ENCODE data around the gene SCAPER.
"Not testable (repeated sequence)": the region's sequence is repeated elsewhere in the genome, so short reads cannot be mapped to it uniquely, and the experiment has no call there.

Gene SCAPER

GRCh38 chr15:76440441-76440840, 464.7 kb downstream of the SCAPER start:
- no peak for TF ChIP-seq CTCF (IDR thresholded peaks at IDR 0.05; ENCODE audit: low read depth, low read length, missing control alignments)
- no peak for DNase-seq (ENCODE audit: low read depth)
- no peak overlapping the region for H3K4me3 ChIP-seq (ENCODE audit: low read depth, low read length)

- no peak overlapping the region for H3K4me3 ChIP-seq (ENCODE audit: low read depth, low read length)
- DNase-seq (ENCODE audit: low read depth), result no peak
- TF ChIP-seq CTCF (IDR thresholded peaks at IDR 0.05; ENCODE audit: low read depth, low read length, missing control alignments), result no peak
These were observed 465.6 kb downstream of the SCAPER start for GRCh38 chr15:76439542-76439941.

- TF ChIP-seq CTCF (IDR thresholded peaks at IDR 0.05; ENCODE audit: low read depth, low read length, missing control alignments), result no peak
- DNase-seq (ENCODE audit: low read depth), result no peak
- H3K4me3 ChIP-seq (ENCODE audit: low read depth, low read length), result no peak overlapping the region
These were observed 471.2 kb downstream of the SCAPER start for GRCh38 chr15:76433798-76434400.

GRCh38 chr15:76433036-76433435, 472.1 kb downstream of the SCAPER start:
- H3K4me3 ChIP-seq (ENCODE audit: low read depth, low read length); DNase-seq (ENCODE audit: low read depth): not testable (repeated sequence)

GRCh38 chr15:76432604-76433003, 472.5 kb downstream of the SCAPER start:
- no peak overlapping the region for H3K4me3 ChIP-seq (ENCODE audit: low read depth, low read length)
- DNase-seq (ENCODE audit: low read depth), result no peak
- no peak for TF ChIP-seq CTCF (IDR thresholded peaks at IDR 0.05; ENCODE audit: low read depth, low read length, missing control alignments)

- H3K4me3 ChIP-seq (ENCODE audit: low read depth, low read length), result no peak overlapping the region
- no peak for DNase-seq (ENCODE audit: low read depth)
- no peak for TF ChIP-seq CTCF (IDR thresholded peaks at IDR 0.05; ENCODE audit: low read depth, low read length, missing control alignments)
These were observed 473.2 kb downstream of the SCAPER start for GRCh38 chr15:76431971-76432370.

GRCh38 chr15:76430711-76431110, 474.4 kb downstream of the SCAPER start:
- H3K4me3 ChIP-seq (ENCODE audit: low read depth, low read length); DNase-seq (ENCODE audit: low read depth): not testable (repeated sequence)

- DNase-seq (ENCODE audit: low read depth), result no peak
- no peak for TF ChIP-seq CTCF (IDR thresholded peaks at IDR 0.05; ENCODE audit: low read depth, low read length, missing control alignments)
- no peak overlapping the region for H3K4me3 ChIP-seq (ENCODE audit: low read depth, low read length)
These were observed 475.5 kb downstream of the SCAPER start for GRCh38 chr15:76429661-76430060.

Measured in GM12864 (cell line).